HG03066 (cell line): ENCODE results near the gene MRPL58.
"Not testable (repeated sequence)": the region's sequence is repeated elsewhere in the genome, so short reads cannot be mapped to it uniquely, and the experiment has no call there.

Experiments used
- ATAC-seq: cut with Tn5 transposase; IDR thresholded peaks from one replicate; pipeline ENCODE4 v1.9.1; 2021; ENCODE audit warnings: low read depth; ENCODE audit not compliant: unreplicated experiment

The MRPL58 gene

DNA sequence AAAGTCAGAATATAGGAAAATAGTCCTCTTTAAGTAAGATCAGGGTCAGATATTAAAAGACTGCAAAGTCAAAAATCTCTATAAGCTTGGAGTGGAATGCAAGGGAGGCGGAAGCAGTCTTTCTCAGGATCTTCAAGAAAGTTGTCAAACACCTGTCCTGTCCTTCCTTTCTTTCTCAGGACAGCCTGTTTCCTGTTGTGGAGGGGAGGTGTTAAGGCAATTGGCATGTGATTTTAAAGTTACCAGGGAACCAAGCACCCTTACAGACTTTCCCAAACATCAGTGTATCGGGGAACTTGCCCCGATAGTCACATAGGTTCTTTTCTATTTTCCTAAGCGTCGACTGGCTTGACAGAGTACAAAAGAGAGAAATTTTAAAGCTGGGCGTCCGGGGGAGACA, 32.2 kb downstream of the MRPL58 start:
- ATAC-seq, result no peak

- not testable (repeated sequence) for ATAC-seq
Measured at GRCh38 chr17:75045946-75046406, 33.5 kb downstream of the MRPL58 start.

GRCh38 chr17:75046407-75047289, 34.2 kb downstream of the MRPL58 start, which contains the start of the genes ATP5PD and KCTD2:
Gene ATP5PD (minus strand): TSS chr17:75046969. CDS start chr17:75042650, 4,319 bp downstream.
Gene KCTD2 (plus strand): TSS chr17:75047225. CDS start chr17:75047251, 26 bp downstream.
- peak; percentile 96 for ATAC-seq

GRCh38 chr17:75047398-75048098, 35.1 kb downstream of the MRPL58 start:
- no peak for ATAC-seq

DNA sequence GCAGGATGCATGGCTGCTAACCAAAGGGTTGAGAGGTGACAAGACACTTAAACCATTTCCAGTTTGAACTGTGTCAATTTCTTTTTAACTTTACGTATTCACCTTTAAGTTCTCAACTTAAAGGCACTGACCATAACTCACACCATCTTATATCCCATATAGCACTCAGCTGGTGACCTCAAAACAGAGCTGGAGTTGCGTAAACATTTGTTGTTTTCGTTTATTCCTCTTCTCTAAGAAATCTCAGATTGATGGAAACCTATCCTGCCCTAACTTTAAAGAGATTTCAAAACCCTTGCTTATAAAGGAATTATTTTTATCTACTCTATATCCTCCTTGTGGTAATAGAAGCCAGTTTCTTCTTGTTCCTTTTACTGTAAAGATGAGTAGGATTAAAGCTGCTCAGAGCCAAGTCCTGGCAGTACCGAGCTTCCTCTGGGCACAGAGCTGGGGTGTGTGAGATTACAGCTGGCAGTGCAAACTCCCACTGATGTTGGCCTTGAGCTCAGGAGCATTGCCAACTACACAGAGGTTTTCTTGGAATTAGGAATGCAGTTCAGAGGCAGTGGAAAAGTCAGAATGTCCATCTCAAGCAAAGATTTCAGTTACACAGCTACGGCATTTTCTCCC, 35.9 kb downstream of the MRPL58 start:
- ATAC-seq, result no peak

GRCh38 chr17:75049057-75049456, 36.6 kb downstream of the MRPL58 start:
- no peak for ATAC-seq

- no peak for ATAC-seq
Measured at GRCh38 chr17:75049706-75050105, 37.2 kb downstream of the MRPL58 start.

DNA sequence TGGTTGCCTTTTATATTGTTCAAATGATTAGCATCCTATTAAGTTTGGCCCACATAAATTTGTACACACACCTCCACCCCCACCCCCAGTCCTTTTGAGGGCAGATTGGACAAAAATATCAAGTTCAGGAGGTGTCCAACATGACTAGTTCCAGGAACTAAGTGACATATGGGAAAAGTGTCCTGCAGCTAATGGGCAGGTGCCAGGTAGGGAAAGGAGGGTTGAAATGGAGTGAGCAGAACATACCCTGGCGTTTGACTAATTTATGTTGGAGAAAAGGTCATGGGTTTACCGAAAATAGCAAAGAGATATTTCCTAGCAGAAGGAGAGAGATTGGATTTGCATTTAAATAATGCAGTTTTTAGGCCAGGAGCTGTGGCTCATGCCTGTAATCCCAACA, 39.5 kb downstream of the MRPL58 start:
- ATAC-seq, result no peak

- ATAC-seq, result no peak
Measured at GRCh38 chr17:75059369-75060345, 47.2 kb downstream of the MRPL58 start.

DNA sequence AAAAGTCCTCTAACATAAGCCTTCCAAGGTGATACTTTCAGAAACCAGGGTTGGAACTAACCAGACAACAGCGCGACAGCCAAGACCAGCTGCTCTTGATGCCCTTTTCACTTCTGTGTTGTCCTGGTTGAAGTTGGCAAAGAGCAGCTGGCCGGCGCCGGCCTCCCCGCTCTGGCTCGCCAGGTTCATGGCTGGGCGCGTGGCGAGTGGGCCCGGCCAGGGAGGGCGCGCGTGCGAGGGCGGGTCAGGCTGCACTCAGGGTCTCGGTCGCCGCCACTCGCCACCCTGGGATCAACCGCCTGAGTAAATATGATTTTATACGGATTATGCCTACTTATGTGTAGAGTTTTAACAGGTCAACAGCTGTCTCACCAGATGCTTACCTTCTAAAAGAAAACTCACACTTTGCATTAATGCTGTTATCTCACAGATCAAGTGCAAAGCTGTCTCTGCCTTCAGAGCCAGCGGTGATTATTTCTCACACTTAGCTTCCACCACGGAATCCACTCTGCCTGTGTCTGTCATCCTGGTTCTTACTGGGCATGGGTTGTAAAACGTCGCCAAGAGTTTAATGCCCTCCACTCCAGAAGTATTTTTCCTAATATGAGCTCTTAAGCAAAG, 48.1 kb downstream of the MRPL58 start:
- ATAC-seq, result no peak

DNA sequence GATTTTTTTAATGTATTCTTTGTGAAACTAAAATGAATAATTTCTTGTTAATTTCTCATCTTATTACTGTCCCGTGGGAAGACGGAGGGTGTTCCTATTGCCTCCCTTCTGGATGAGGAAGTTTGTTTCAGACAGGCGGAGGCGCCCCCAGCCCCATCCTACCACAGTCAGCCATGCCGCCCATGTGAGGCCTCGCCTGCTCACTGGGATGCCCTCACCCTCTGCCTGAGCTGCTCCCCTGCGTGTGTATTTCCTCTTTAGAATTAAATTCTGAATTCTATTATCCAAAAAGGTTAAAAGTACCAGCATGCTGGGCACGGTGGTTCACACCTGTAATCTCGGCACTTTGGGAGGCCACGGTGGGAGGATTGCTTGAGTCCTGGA, 48.6 kb downstream of the MRPL58 start:
- ATAC-seq, result no peak

DNA sequence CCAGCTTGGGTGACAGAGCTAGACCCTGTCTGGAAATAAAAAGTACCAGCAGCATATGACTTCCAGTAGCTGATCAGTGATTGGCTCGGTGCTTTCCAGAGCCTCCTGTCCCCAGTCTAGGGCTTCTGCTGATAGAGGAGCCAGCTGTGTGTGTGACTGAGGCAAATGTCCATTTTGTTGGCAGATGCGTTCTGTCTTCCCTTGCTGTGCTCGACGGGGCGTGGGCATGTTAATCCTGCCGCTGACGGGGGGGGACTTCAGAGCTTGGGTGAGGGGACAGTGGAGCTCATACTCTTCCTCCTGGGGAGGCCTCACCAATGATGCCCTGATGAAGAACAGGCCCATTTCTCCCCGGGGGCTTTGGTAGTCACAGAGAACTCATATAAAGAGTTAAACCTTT, 49.1 kb downstream of the MRPL58 start:
- no peak for ATAC-seq

DNA sequence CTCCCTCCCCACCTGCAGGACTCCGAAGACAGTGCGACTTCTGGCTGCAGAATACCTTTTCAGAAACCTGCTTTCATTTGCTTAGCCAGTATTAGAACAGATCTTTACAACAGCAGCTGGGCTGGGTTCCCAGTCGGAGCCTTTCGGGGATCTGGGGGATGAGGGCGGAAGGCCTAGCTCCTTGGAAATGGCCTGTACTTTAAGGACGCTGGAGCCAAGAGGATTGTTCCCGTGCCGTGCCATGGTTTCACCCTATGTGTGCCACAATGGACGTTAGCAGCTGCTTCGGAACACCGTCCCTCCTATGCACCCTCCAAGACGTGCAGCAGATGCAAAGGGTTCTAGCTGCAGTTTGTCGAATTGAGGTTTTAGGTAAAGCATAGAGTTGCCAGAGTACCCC, 50.7 kb downstream of the MRPL58 start:
- ATAC-seq, result no peak

GRCh38 chr17:75063626-75064025, 51.2 kb downstream of the MRPL58 start:
- no peak for ATAC-seq

DNA sequence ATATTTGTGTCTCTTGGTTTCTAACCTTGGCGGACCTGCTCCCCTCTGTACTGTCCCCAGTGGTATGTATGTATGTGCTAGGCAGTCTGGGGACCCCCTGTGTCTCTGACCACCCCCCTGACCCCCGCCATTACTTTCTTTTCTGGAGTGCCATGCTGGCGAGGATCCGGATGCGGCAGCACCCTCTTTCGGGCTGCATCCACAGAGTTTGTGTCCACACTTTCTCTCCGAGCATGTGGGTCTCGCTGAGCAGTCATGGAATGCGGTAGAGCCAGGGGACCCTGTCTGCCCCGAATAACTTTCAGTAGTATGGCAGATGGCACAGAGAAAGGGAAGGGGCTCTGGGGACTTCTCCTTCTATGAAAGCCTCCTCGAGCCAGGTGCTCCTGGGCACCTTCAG, 51.6 kb downstream of the MRPL58 start:
- no peak for ATAC-seq

DNA sequence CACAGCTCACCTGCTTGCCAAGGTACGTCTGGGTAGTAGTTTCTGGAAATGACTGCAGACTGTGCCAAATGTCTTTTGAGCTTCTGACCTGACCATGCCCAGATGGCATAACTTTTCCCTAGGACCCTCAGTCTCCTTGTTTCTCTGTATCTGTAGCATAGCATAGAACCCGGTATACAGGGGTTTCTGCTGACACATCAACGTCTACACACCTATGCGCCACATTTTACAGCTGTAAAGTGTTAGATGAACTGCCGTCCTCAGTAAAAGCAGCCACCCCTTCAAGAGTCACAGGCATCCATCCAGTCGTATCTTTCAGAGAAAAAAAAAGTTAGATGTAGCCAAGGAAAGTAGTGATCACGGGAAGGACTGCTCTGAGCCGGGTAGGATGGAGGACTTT, 52.0 kb downstream of the MRPL58 start:
- no peak for ATAC-seq

DNA sequence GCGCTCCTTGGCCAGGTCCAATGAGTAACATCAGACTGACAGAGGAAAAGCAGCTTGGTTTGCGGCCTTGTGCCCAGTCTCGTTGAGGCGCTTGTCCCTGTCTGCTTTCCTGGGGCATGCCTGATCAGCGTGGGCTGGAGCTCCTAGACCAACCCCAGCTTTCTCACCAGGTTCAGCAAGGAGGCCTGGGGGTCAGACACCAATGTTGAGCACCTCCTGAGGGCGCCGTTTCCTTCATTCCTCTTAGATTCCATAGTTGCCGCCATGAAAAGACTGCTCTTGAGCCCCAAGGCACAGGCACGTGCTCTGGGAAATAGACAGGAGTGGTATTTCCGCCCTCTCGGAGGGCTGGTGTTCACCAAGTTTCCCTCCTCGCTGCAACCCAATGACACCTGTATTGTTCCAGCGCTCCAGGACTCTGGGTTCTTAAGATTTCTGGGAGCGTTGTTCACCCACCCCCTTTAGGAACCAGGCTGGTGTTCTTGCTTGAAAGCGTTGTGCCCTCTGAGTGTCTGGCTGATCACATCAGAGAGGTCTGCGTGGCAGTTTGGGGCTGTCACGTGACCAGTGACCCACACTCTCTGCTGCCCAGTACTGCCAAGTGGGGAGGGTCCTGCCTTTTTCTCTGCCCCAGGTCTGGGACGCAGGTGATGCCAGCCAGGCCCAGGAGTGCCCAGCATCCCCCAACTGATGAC, 52.5 kb downstream of the MRPL58 start:
- no peak for ATAC-seq

DNA sequence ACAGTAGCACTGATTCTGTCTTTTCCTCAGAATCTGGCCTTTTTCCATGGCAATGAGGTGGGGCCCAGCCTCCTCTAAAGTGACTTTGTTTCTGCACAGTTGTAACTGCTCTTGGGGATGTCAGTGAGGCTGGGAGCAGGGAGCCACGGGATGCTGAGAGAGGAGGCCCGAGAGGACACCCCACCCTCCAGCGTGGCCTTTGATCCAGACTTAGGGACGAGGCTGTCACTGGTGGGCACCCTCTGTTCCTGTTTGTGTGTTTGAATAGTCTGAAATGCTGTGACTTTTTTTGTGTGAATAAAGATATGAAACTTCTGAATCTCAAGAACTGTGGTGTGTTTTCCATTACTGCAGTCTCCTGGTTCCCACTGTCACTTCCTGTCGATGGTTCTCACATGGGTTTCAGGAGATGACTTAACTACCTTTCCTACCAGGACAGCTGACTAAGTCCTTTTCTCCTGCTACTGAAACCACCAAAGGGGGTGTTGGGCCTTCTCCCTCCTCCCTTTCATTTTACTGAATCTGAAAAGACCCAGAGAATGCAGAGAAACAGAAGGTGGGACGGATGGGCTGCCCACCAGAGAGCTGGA, 53.2 kb downstream of the MRPL58 start:
- no peak for ATAC-seq

DNA sequence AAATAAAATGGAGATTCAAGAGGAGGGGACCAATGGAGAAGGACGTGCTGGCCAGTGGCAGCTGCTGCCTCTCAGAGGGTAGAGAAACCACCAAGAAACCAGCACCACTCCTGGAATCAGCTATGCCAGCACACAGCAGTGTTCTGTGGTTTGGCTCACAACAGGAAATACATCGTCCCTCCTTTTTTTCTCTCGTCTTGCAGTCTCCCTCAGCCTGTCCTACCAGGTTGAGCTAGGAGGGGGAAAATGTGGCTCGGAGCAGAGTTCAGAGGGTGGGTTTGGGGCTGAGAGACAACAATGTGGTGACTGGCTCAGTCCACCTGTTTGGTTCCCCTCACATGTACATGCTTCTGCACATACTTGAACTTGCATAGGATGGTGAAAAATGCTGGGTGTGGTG, 55.4 kb downstream of the MRPL58 start:
- no peak for ATAC-seq
